CD4-positive, alpha-beta T cell treated with Interleukin-4 for 4 hours (primary cell): ENCODE data around the gene HOMER1.
"Not testable (repeated sequence)": the region's sequence is repeated elsewhere in the genome, so short reads cannot be mapped to it uniquely, and the experiment has no call there.

Experiments
- DNase-seq: peaks from one replicate; pipeline ENCODE4 v3.0.0-alpha.2; 2020

HOMER1 gene

DNA sequence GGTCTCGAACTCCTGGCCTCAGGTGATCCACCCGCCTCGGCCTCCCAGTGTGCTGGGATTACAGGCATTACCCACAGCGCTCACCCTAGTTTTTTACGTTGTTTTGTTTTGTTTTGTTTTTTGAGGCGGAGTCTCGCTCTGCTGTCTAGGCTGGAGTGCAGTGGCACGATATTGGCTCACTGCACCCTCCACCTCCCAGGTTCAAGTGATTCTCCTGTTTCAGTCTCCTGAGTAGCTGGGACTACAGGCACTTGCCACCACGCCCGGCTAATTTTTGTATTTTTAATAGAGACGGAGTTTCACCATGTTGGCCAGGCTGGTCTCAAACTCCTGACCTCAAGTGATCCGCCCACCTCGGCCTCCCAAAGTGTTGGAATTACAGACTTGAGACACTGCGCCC, 2.4 kb upstream of the HOMER1 start:
- not testable (repeated sequence) for DNase-seq

DNA sequence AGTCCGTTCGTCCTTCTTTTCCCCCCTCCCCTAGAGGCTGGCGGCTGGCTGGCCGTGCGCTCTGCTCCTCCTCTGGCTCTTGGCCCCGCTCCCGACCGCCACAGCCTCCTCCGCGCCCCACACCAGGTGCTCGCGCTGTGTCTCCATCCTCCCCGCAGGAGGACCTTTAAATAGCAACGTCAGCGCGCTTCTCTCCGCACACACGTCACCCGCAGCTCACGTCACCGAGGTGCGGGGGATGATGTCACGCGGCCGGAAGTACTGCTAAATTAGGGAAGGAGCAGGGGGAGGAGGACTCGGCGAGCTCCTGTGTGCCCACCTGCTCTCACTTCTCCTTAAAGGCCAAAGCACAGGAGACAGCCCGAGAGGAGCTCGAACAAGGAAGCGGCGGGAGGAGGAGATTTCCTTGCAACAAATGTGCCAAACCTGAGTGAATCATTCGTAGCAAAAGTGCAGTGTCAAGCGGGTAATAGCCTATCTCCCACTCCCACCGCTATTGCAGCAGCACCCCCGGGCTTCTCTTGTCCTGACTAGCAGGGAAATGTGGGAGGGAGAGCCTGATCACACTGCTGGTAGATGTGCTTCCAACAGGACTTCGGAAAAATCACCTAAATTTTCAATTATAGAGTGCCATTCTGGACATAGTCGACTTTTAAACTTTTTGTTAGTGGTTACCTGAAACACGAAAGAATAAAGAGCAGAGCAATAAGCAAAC, 614 bp upstream of the HOMER1 start:
- DNase-seq, result peak; percentile 90

DNA sequence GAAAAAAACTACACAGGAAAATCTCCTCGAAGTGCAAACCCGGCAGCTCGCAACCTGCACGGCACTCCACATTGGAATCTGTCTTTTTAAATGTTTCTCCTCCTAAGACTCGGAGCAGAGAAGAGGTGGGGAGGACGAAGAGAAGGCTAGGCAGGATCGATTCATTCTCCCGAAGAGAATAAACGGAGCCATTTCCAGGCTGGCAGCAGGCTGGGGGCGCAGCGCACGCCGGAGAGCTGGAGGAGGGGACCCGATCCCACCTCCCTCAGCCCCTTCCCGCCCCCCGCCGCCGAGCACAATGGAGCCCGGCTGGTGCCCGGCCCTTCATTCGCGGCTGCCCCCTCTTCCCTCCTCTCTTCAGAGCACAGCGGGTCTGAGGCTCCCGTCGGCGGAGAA, 628 bp downstream of the HOMER1 start:
- no peak for DNase-seq

DNA sequence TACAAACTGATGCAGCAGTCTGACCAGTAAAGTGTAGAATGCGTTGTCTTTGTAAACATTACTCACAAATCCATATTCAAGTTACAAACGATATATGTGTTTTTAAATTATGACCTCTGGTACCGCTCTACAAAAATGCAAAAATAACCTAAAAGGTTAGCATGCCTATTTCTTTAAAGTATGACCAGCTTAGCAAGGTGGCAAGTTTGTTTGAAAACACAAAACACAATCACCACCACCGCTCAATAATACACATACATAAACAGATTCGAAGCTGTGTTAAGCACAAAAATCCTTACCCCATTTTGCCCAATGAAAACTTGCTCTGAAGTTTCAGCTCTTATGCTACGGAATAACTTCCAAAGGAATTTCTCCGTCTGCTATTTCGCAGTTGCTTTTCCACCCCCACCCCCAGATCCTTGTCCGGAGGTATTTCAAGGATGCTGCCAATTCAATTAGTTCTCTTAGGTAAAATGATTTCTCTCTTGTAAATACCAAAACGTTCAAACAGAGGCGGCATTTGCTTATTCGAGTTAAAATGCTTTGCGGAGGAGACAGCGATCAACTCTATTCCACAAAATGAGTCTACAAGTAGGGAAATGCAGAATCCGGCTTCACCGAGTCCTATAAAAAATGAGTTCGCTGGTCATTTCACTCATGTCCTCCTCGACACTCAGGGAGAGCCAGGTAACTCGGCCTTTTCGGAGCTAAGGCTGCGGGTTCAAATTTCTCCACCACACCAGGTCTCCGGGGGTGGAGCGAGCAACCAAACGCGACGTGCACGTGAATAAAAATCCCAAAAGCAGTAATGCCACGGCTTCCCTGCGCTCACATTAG, 1.2 kb downstream of the HOMER1 start:
- DNase-seq, result no peak

DNA sequence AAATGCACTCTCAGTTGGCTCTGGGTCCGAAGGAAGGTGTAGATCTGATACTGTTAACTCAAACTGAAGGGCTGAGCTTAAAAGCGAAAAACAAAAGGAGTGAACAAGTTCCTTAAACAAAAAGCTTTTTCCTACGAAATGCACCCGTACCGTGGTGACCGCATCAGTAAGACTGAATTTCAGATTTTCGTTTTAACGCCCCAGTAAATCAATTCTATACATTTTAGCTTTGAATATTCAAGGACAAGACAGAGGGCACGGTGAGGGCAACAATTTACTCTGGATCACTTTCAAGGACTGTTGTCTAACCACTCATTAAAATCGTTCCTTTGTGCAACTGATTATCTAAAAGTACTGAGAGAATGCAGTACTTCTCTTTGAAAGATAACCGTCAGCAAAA, 1.9 kb downstream of the HOMER1 start:
- DNase-seq, result no peak

DNA sequence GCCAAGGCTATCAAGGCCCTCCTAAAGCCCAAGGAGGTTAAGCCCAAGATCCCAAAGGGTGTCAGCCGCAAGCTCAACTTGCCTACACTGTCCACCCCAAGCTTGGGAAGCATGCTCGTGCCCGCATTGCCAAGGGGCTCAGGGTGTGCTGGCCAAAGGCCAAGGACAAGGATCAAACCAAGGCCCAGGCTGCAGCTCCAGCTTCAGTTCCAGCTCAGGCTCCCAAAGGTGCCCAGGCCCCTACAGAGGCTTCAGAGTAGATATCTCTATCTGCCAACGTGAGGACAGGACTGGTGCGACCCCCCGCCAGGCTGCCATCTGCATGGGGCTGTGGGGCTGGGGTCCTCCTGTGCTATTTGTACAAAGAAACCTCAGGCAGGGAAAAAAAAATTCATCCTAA, 3.3 kb downstream of the HOMER1 start:
- DNase-seq, result no peak

DNA sequence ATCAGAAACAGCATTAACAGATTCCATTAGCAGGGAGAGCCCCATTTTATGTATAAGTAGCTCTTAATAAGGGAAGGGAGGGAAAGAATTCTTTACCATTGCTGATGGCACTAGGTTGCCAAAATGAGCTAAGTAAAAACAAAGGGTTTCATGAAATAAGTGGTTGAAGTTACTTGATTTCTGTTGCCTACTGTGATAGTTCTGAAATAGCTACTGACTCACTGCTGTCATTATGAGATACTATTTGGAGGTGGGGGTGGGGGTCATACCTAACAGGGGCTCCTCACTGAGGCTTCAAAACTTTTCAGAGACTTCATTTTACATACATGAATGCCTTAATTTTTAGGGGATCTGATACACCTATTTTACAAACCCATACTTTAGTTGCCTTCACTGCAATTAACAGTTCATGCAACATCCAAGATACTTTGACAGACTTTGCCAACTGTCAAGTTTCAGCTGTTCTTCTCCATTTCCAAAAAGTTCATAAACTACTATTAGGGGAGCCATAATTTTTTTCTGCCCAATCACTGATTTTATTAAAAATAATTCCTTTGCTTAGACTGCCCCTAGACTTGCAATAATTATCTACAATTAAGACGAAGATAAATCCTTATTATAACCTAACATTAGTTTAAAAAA, 4.6 kb downstream of the HOMER1 start:
- no peak for DNase-seq

DNA sequence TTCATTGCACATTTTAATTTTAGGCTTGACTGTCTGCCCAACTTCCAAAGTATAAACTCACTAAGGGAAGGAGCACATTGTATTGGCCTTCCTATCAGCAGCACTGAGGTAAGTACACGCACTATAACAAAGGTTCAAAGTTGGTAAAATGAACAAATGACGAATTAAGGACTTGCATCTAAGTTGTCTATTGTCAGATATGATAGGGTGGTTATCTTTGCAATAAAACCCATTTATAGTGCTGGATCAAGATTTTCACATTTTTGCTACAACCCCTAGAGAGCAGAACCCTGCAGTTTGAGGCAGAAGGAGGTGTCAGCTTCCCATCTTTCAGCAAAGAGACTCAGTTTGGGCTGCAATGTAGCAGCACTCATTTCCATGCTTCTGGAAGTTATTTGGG, 5.1 kb downstream of the HOMER1 start:
- no peak for DNase-seq

DNA sequence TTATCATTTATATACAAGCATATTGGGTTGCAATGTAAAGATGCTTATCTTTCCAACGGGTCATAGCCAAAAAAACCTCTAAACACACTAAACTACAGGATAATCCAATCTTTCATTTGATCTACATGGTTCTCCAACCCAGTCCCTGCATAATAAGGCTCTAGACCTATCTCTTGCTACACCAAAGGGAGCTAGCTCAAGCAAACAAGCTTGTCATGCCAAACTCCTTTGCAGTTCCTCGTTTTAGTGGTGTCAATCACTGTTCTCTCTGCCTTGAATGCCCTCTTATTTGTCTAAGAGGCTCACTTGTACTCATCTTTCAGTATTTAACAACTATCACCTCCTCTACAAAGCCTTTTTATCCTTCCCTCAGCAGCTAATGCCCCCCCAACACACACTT, 5.6 kb downstream of the HOMER1 start:
- no peak for DNase-seq

DNA sequence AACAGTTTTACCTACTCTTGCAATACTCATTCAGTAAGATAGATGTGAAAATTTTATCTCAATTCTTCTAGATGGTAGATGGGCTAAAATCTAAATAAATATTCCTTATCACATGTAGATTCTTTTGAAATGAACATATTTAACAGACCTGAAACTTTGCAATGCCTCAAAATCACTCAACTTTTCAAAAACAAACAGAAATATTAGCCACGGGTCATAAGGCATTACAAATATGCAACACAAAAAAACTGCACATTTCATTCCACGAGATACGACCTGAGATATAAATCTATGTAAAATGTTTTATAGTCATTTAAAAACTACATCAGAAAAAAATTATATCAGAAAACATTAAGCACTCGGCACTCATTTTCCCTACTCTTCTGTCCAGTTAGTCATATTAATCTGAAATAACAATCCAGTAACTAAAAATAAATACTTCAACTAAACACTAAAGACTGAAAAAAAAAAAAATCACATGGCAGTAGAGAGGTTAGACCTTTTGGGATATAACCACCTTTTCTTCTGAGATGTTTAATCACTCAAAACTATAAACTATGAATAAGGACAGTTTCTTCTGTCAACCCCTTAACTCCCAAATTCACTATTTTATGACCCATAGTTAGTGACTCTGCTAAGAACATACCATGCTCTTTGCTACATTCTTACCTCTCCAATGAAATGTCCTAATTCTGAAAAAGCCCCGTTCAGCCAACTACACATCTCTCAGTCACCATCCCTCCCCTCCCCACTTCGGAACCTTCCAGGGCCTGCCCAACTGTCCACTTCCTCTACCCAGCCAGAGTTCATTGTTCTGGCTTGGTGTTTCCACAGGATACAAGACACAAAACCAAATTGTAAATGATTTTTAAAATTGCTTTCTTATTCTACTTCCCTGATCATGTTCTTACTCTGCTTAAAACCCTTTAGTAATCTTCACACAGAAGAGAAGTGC, 6.4 kb downstream of the HOMER1 start:
- no peak for DNase-seq

DNA sequence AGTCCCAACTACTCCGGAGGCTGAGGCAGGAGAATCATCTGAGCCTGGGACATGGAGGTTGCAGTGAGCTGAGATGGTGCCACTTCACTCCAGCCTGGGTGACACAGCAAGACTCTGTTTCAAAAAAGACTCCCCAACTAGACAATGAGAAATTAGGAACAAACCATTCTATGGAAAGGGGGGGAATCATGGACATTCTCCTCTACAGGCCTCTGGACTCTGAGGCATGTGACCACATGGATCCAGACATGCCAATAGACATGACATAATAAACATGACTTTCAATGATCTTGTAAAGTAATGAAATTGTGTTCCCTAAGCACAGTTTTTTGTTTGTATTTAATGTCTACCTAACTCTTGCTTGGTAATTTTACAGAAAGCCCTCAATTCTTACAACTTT, 8.8 kb downstream of the HOMER1 start:
- DNase-seq, result no peak

DNA sequence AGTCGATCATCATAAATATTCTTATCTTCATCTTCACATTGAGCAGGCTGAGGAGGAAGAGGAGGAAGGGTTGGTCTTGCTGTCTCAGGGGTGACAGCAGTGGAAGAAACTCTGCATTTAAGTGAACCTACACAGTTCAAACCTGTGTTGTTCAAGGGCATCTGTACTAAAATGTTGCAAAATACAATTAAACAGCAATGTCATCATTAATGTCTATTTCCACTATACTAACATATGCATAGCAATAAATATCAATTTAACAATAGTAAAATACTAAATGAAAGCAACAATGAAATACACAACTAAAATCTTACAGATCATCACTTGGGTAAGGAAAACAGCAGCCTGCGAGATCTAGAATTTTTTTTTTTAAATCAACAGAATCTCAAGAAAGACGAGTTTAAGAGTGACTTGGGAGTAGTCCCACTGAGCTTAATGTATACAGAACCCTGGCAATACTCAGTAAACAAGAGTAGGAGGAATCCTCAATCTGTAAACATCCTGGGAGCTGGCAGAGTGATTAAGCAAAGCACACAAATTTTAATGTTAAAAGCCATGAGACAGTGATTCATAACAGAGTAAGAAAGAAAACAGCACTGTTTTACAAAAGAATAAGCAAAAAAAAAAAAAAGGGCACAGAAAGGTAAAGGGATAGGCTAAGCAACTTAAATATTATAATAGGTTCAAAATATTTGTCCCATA, 10.0 kb downstream of the HOMER1 start:
- no peak for DNase-seq

DNA sequence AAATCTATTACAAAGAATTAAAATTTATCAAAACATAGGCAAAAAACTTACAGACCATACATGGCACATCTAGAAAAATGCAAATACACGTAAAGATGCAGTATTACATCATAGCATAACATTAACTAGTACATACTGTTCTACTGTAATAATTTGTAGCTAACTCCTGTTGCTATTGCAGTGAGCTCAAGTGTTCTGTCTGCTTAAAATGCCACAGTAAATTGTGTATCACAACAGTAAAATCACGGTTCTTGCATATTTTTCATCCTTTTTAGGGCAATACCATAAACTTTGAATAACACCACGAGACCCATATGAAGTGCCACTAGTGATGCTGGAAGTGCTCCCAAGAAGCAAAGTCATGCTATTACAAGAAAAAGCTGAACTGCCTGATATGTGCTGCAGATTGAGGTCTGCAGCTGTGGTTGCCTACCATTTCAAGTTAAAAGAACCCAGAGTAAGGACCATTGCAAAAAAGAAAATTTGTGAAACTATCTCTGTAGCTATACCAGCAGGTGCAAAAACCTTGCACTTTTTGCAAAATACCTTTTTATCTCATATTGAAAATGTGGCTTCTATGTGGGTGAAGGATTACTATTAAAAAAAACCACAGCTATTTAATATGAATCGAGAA, 14.2 kb downstream of the HOMER1 start:
- no peak for DNase-seq

DNA sequence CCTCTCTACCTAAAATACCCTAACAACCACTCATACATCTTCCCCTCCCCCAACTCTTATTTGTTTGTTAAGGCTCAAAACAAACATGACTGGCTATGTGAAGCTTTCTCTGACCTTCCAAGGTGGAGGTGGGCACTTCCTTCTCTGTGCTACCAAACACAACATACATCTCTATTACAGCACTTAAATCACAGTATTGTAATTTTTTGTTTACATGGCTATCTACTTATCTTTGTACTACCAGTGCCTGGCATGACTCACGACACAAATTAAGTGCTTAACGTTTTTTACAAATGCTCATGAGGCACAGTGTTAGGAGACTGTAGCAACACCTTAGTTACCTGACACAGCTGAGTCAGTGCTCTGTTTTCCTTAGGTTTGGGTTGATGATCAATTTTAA, 18.6 kb downstream of the HOMER1 start:
- no peak for DNase-seq

DNA sequence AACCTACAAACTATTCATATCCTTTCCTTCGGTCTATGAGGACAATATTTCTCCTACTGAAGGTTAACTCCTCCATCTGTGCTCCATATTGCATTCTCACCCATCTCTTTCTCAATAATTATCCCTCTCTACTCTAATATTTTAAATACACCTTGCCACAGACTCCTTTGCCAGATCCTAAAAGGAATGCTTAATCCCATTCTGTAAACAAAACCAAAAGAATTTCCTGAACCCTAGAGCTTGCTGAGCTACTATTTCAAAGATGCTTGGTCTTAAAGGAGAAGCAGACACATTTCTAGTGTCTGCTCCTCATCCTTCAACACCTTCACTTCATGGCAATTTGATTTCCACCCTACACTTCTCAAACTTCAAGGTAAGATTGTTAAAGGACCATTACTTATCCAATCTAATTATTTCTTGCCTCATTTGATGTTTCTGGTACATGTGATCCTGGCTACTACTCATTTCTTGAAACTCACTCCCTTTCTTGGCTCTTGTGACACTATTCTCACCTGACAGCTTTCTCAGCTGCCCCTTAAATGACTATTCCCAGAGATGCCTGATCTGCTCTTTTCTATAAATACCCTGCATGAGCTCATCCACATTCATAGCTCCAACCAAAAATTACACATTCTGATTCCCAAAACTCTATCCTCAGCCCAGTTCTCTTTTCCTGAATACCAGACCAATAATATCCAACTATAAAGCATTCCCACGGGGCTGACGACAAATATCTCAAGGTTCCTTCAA, 20.2 kb downstream of the HOMER1 start:
- no peak for DNase-seq

DNA sequence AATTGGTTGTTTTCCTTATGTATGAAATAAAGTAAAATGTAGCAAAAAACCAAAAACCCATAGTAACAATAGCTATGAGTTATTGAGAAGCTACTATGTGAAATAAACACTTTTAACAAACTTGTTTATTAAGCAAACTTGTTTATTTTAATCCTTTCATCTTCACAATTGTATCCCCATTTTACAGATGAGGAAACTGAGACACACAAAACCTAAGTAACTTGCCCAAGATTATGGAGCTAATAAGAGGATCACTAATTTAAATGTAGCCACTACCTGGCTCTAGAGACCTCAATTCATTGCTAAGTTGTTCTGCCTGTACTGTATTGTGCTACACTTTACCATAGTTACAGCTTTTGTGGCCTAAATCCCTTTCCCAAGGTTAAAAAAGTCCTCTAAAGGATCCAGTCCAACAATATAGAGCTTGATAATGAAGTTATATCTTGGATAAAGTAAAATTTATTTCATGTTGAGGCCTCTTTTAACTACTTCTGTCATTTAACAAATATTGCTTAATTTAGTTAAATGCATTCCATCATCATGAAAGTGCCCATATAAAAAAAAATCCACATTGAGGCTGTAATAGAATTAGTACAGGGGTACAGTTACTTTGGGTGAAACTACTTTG, 22.1 kb downstream of the HOMER1 start:
- no peak for DNase-seq

DNA sequence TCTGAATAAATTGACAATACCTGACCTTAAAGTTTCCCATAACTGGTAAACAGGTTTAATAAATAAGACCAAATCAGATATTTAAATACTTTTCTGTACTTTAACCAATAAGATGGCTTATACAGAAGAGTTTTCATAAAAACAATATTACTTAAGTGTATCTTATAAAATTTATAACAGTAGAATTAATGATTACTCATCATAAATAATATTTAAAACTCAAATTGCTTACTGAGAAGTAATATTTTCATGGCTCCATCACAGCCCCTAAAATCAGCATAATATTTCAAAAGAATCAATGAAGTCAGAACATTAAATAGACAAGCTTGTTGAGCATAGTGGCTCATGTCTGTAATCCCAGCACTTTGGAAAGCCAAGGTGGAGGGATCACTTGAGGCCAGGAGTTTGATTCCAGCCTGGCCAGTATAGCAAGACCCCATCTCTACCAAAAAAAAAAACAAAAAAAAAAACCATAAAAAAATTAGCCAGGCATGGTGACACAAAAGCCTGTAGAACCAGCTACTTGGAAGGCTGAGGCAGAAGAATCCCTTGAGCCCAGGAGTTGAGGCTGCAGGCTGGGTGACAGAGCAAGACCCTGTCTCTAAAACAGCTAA, 23.5 kb downstream of the HOMER1 start:
- no peak for DNase-seq

DNA sequence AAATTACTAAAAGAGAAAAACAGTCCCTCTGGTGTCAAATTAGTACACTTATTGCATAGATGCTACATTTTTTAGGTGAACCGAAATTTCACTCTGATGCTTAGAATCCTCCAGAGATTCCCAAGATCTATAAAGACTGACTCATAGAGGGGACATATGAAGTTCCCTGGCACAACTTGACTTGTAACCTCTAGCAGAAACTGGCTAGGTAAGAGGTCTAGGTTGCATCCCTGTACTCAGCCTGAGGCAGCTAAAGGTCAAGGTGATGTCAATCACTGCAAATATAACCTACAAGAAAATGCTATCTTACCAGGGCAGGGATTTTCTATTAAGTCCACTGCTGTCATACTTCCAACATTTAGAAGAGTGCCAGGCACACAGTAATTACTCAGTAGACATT, 24.2 kb downstream of the HOMER1 start:
- DNase-seq, result no peak

DNA sequence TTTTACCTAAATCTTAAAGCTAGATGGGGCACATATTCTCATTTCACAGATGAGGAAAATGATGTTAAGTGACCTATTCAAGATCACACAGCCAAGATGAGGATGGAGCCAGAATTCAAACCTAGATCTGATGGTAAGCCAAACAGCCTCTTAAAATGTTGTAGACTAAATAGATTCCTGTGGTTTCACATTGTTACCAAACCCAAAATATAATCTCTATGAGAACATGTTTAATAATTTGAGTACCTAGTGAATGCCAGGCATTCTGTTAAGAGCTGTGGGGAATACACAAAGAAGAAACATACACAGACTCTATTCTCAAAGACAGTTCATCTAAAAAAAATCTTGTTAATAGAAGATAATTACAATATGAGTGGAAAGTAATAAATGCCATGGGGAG, 25.2 kb downstream of the HOMER1 start:
- DNase-seq, result no peak

DNA sequence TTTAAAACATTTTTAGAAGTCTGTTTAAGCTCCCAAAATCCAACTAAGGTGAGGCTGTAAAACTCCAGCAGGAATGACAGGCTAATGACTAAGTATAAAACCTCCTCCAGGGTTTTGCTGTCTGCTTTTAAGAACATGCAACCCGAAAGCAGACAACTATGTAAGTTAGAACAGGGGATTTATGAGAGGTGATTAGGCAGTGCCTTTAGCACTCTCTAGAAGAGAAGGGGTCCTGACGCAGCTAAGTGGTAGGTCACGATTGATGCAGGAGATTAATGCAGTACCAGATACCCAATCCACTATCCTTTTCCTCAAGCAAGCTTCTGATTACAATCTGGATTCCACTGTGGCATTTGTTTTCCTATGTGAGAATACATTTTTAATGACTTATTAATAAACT, 25.9 kb downstream of the HOMER1 start:
- DNase-seq, result no peak
